OCI-LY3 (cell line): ENCODE data around the gene ZNF414.

Experiments
- EZH2phosphoT487 ChIP-seq: fragments of 200-600 bp; shearing (Covaris generic); IDR thresholded peaks from 2 replicates; pipeline ENCODE4 v1.6.1; 2018; ENCODE audit warnings: antibody characterized with exemption, mixed run types, low read depth
- TF ChIP-seq, protein P1 (sequence below): fragments of 200-600, 300-600 bp; sonication (generic); IDR thresholded peaks from 2 replicates; pipeline ENCODE4 v1.5.1; 2014; ENCODE audit warnings: antibody characterized with exemption, low read length, low read depth

DNA sequence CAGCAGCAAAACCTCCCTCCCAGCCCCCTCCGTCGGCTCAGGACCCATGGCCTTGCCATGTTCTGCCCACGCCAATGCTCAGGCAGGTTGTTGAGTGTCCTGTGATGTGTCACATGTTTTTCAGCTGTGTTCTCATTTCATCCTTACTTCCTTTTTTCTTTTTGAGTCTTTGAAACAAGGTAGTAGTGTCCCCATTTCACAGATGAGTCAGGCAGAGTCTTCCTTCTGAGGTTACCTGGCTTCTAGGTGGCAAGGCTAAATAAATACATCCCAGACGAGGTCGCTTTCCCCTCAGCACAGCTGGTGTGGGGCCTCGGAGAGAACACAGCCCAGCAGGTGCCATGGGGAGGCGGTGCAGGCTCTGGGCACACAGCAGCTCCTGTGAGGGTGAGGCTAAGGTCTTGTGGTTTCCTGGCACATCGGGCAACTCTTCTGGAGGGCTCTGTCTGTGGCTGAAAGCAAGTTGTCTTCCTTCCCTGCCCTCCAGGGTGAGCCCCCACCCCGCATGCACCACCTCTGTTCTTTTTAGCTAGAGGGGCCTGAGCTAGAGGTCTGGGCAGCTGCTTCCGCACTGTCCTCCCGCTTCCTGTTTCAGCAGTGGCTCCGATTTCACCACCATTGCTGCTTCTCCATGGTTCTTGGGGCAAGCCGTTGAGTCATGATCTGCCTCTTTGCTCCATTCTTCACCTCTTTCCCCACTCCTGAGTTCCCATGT, 26.7 kb downstream of the ZNF414 start:
- TF ChIP-seq, protein P1, sequence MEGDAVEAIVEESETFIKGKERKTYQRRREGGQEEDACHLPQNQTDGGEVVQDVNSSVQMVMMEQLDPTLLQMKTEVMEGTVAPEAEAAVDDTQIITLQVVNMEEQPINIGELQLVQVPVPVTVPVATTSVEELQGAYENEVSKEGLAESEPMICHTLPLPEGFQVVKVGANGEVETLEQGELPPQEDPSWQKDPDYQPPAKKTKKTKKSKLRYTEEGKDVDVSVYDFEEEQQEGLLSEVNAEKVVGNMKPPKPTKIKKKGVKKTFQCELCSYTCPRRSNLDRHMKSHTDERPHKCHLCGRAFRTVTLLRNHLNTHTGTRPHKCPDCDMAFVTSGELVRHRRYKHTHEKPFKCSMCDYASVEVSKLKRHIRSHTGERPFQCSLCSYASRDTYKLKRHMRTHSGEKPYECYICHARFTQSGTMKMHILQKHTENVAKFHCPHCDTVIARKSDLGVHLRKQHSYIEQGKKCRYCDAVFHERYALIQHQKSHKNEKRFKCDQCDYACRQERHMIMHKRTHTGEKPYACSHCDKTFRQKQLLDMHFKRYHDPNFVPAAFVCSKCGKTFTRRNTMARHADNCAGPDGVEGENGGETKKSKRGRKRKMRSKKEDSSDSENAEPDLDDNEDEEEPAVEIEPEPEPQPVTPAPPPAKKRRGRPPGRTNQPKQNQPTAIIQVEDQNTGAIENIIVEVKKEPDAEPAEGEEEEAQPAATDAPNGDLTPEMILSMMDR = peak; percentile 29
- TF ChIP-seq EZH2phosphoT487 = no peak
